Measurements from ENCODE around the gene C10orf67. TPM values are rescaled to one million over a fixed set of nuclear protein-coding genes. Genes with fewer than 3 reads are reported as not detected.

Gene C10orf67
- total RNA-seq, 4 donors from 2014 or later = not detected

DNA sequence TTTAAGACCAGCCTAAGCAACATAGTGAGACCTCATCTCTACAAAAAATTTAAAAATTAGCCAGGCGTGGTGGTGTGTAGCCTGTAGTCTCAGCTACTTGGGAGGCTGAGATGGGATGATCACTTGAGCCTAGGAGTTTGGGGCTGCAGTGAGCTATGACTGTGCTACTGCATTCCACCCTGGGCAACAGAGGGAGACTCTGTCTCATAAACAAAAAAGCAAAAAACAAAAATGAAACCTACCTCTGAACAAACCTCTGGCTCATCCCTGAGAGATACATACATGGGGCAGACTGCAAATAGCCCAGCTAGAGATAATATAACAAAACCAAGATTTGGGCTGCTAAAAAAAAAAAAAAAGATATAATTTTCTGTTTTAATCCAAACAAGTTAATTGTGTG, 19.5 kb downstream of the C10orf67 start:
- WGBS = 93% methylated on average over 1 of the region's 1 CpG
- TF ChIP-seq, protein P1, sequence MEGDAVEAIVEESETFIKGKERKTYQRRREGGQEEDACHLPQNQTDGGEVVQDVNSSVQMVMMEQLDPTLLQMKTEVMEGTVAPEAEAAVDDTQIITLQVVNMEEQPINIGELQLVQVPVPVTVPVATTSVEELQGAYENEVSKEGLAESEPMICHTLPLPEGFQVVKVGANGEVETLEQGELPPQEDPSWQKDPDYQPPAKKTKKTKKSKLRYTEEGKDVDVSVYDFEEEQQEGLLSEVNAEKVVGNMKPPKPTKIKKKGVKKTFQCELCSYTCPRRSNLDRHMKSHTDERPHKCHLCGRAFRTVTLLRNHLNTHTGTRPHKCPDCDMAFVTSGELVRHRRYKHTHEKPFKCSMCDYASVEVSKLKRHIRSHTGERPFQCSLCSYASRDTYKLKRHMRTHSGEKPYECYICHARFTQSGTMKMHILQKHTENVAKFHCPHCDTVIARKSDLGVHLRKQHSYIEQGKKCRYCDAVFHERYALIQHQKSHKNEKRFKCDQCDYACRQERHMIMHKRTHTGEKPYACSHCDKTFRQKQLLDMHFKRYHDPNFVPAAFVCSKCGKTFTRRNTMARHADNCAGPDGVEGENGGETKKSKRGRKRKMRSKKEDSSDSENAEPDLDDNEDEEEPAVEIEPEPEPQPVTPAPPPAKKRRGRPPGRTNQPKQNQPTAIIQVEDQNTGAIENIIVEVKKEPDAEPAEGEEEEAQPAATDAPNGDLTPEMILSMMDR (IDR thresholded peaks at IDR 0.05) = no peak
- TF ChIP-seq POLR2A (IDR thresholded peaks at IDR 0.05; ENCODE audit: low read depth) (no peak), EP300 (IDR thresholded peaks at IDR 0.05) (no peak), POLR2AphosphoS5 (IDR thresholded peaks at IDR 0.05) (no peak)
- Histone ChIP-seq H3K4me3 (no peak overlapping the region), H3K4me1 (no peaks in the 10 kb centered on the region), H3K9me3 (no peaks in the 10 kb centered on the region), H3K36me3 (no peaks in the 10 kb centered on the region), H3K27ac (replicated peaks in 1 of 4) (no peak overlapping the region), H3K27me3 (peaks cover 0 to 5% (median 0%) of the 10 kb centered on the region in 4 donors)
- intact Hi-C loops (cut with DNase I) = no loop called here
- no peak for DNase-seq (ENCODE audit: extremely low spot score)

DNA sequence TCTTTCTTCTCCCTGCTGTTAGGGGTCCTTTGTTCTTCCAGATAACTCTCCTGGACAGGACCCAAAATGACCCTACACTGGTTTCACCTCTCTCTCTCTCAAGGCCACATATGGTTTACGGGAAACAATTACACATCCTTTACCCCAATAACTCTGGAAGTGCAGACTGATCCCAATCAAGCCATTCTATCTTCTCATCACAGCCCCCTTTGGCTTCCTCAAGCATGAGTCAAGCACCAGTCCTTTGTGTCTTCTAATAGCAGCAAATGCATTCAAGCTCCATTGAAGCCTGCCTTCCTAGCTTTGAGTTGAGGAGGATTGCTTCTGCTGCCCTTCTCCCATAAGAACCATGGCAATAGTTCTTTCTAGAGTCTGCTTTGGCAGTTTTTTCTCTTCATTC, 20.2 kb downstream of the C10orf67 start:
- H3K27ac ChIP-seq (replicated peaks in 1 of 4) = no peak overlapping the region
- H3K9me3 ChIP-seq = no peaks in the 10 kb centered on the region
- H3K4me1 ChIP-seq = no peaks in the 10 kb centered on the region
- no peak overlapping the region for H3K4me3 ChIP-seq
- peaks cover 0 to 5% (median 0%) of the 10 kb centered on the region in 4 donors for H3K27me3 ChIP-seq
- 100% methylated on average over 1 of the region's 1 CpG for WGBS
- intact Hi-C loops (cut with DNase I) = no loop called here
- TF ChIP-seq POLR2AphosphoS5 (IDR thresholded peaks at IDR 0.05) (no peak), EP300 (IDR thresholded peaks at IDR 0.05) (no peak), POLR2A (IDR thresholded peaks at IDR 0.05; ENCODE audit: low read depth) (no peak)
- TF ChIP-seq, protein P1 (IDR thresholded peaks at IDR 0.05) = no peak
- no peaks in the 10 kb centered on the region for H3K36me3 ChIP-seq
- DNase-seq (ENCODE audit: extremely low spot score) = peak; percentile 17

DNA sequence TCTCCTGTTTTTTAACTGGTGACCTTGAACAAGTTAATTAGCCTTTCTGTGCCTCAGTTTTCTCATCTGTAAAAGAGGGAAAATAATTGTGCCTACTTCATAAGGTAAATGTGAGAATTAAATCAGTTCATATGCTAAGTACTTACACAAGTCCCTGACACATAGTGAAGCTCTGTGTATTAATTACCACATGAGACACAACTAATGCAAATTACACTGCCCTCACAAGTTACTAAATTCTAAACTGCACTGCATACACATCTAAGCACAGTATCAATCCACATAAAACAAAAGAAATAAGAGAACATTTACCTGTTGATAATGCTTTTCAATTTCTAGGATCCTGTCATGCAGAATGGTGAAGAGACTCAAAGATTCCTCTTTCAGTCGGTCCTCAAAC, 22.5 kb downstream of the C10orf67 start:
- H3K27ac ChIP-seq (replicated peaks in 1 of 4) = no peak overlapping the region
- TF ChIP-seq, protein P1 (IDR thresholded peaks at IDR 0.05) = no peak
- TF ChIP-seq POLR2AphosphoS5 (IDR thresholded peaks at IDR 0.05) = no peak
- TF ChIP-seq EP300 (IDR thresholded peaks at IDR 0.05) = no peak
- TF ChIP-seq POLR2A (IDR thresholded peaks at IDR 0.05; ENCODE audit: low read depth) = no peak
- H3K4me3 ChIP-seq = no peak overlapping the region
- DNase-seq (ENCODE audit: extremely low spot score) = no peak
- no peaks in the 10 kb centered on the region for H3K9me3 ChIP-seq
- intact Hi-C loops (cut with DNase I) = no loop called here
- 100% methylated on average over 1 of the region's 1 CpG for WGBS
- H3K27me3 ChIP-seq = no peaks in the 10 kb centered on the region
- H3K4me1 ChIP-seq = peaks cover 0 to 6% (median 1%) of the 10 kb centered on the region in 4 donors
- no peaks in the 10 kb centered on the region for H3K36me3 ChIP-seq

DNA sequence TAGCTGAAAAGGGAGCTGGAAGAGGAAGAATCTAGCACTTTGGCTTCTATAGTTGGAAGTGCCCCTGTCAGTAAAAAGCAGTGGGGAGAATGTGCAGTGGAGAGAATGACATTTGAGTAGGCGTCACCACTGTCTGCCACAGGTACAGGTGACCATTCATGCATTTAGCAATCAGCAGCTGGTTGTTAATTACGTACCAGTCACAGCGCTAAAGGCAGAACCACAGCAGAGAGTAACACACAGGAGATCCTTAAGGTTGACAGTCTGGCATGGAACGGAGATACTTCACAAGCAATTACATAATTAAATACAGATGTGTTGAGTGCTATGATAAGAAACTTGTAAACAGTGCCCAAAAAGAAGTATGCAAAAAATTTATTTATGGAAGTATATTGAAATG, 24.8 kb downstream of the C10orf67 start:
- intact Hi-C loops (cut with DNase I) = loop anchor here (10.0 kb wide), 1 partner anchor 875 kb away; no protein-coding TSS in a partner anchor
- H3K9me3 ChIP-seq = no peaks in the 10 kb centered on the region
- H3K36me3 ChIP-seq = no peaks in the 10 kb centered on the region
- 85% methylated on average over 4 of the region's 4 CpGs for WGBS
- H3K4me3 ChIP-seq = no peak overlapping the region
- no peaks in the 10 kb centered on the region for H3K27me3 ChIP-seq
- no peak overlapping the region for H3K27ac ChIP-seq (replicated peaks in 1 of 4)
- DNase-seq (ENCODE audit: extremely low spot score) = peak; percentile 72
- H3K4me1 ChIP-seq = peaks cover 0 to 12% (median 2%) of the 10 kb centered on the region in 4 donors
- TF ChIP-seq POLR2A (IDR thresholded peaks at IDR 0.05; ENCODE audit: low read depth) = no peak
- TF ChIP-seq, protein P1 (IDR thresholded peaks at IDR 0.05) = no peak
- TF ChIP-seq EP300 (IDR thresholded peaks at IDR 0.05) = no peak
- no peak for TF ChIP-seq POLR2AphosphoS5 (IDR thresholded peaks at IDR 0.05)

DNA sequence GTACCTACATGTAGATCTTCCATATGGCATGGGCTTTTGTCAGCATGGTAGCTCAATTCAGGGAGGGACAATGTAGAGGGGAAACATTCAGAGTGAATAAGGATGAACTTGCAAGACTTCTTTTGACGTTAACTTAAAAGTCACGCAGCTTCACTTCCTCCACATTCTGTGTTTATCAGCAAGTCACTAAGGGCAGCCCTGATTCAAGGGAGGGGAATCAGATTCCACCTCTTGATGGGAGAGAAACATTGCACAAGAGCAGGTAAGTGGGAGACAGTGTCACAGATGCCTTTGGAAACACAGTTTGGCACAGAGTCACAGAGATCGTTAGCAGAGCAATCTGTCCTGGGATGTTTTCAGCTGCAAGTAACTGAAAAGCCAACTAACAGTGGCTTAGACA, 26.2 kb downstream of the C10orf67 start:
- no peak for TF ChIP-seq POLR2AphosphoS5 (IDR thresholded peaks at IDR 0.05)
- no peak for TF ChIP-seq EP300 (IDR thresholded peaks at IDR 0.05)
- TF ChIP-seq, protein P1 (IDR thresholded peaks at IDR 0.05) = no peak
- TF ChIP-seq POLR2A (IDR thresholded peaks at IDR 0.05; ENCODE audit: low read depth) = no peak
- Histone ChIP-seq H3K4me3 (no peak overlapping the region), H3K9me3 (no peaks in the 10 kb centered on the region), H3K27ac (replicated peaks in 1 of 4) (no peak overlapping the region), H3K4me1 (peaks cover 0 to 12% (median 2%) of the 10 kb centered on the region in 4 donors), H3K27me3 (no peaks in the 10 kb centered on the region), H3K36me3 (no peaks in the 10 kb centered on the region)
- 75% methylated on average over 3 of the region's 3 CpGs for WGBS
- intact Hi-C loops (cut with DNase I) = loop anchor here (10.0 kb wide), 1 partner anchor 876 kb away; no protein-coding TSS in a partner anchor
- DNase-seq (ENCODE audit: extremely low spot score) = peak; percentile 53
